Endothelial cell of umbilical vein (primary cell): ENCODE data around the gene RIMBP2. TPM values are rescaled to one million over a fixed set of nuclear protein-coding genes. Genes with fewer than 3 reads are reported as not detected.
"Not testable (repeated sequence)": the region's sequence is repeated elsewhere in the genome, so short reads cannot be mapped to it uniquely, and the experiment has no call there.

Source experiments
- BruUV-seq: library from RNA; stranded (reverse); fragments of 400-500 nt; replicated peaks from 2 replicates; lab custom pipeline; 2021; lab: Mats Ljungman, UMichigan
- CTCF ChIA-PET: fragments of 300-600, 350-600 bp; sonication (Branson Sonifier 250); formaldehyde crosslinking; loops from one replicate; lab custom pipeline; 2021; ENCODE audit warnings: antibody characterized with exemption, inconsistent platforms; lab: Charles Lee
- POLR2A ChIA-PET: fragments of 300-600, 350-600 bp; sonication (Branson Sonifier 250); formaldehyde crosslinking; loops from one replicate; lab custom pipeline; 2021; ENCODE audit warnings: antibody characterized with exemption, inconsistent platforms; lab: Charles Lee
- DNase-seq: peaks from one replicate; pipeline ENCODE4 v3.0.0-alpha.2; 2011; ENCODE audit warnings: low read depth, low spot score
- FAIRE-seq: peaks from 2 replicates; lab custom pipeline; 2011; peaks lifted over from hg19 to GRCh38; lab: Jason Lieb, UNC
- H2AFZ ChIP-seq: 2 replicates; pipeline ENCODE4 v1.6.0; 2012; ENCODE audit warnings: low read depth, low read length, control low read depth, inconsistent platforms
- H3K27ac ChIP-seq: 2 replicates; pipeline ENCODE4 v1.5.1; 2011; ENCODE audit warnings: low read depth, mild to moderate bottlenecking, control low read depth, low read length, moderate library complexity; ENCODE audit not compliant: insufficient read depth
- H3K27me3 ChIP-seq, 2 experiments: 2 replicates each; pipeline versions ENCODE4 v1.6.0 to v1.6.1; 2011; ENCODE audit warnings: low read length in 2 of 2, mixed read lengths in 1 of 2; ENCODE audit not compliant: control insufficient read depth in 2 of 2, insufficient read depth in 2 of 2
- H3K36me3 ChIP-seq, 2 experiments: 2 replicates in 1 of 2; 3 replicates in 1 of 2; pipeline ENCODE4 v1.5.1; 2011; ENCODE audit warnings: low read length in 2 of 2, mild to moderate bottlenecking in 1 of 2, moderate library complexity in 1 of 2; ENCODE audit not compliant: control insufficient read depth in 2 of 2, insufficient read depth in 2 of 2; ENCODE audit errors: extremely low read depth in 1 of 2
- H3K4me1 ChIP-seq: 3 replicates; pipeline ENCODE4 v1.5.1; 2011; ENCODE audit warnings: mild to moderate bottlenecking, low read length; ENCODE audit not compliant: control insufficient read depth, insufficient read depth; ENCODE audit errors: extremely low read depth
- H3K4me2 ChIP-seq: 2 replicates; pipeline ENCODE4 v1.6.1; 2011; ENCODE audit warnings: low read length, control low read depth, mixed read lengths; ENCODE audit not compliant: insufficient read depth
- H3K4me3 ChIP-seq, 3 experiments: fragments of 200-600 bp in 1 of 3; sonication (generic), shearing (Covaris generic) in 1 of 3; replicated peaks in 1 of 3; 2 replicates each; pipeline ENCODE4 v1.5.1; 2011 to 2016; ENCODE audit warnings: control low read depth in 3 of 3, low read length in 3 of 3, mild to moderate bottlenecking in 2 of 3, inconsistent platforms in 1 of 3, low read depth in 1 of 3, moderate library complexity in 1 of 3; ENCODE audit not compliant: insufficient read depth in 1 of 3
- H3K79me2 ChIP-seq: 2 replicates; pipeline ENCODE4 v1.6.0; 2012; ENCODE audit warnings: low read length, inconsistent platforms; ENCODE audit not compliant: control insufficient read depth, insufficient read depth
- H3K9ac ChIP-seq: replicated peaks from 2 replicates; pipeline ENCODE3; 2011; ENCODE audit warnings: low read length, control low read depth; ENCODE audit not compliant: insufficient read depth; ENCODE audit errors: extremely low read depth
- H3K9me1 ChIP-seq: replicated peaks from 3 replicates; pipeline ENCODE4 v1.6.0; 2011; ENCODE audit warnings: mild to moderate bottlenecking, low read length; ENCODE audit not compliant: control insufficient read depth, insufficient read depth; ENCODE audit errors: extremely low read depth
- H3K9me3 ChIP-seq: replicated peaks from 2 replicates; pipeline ENCODE4 v1.5.1; 2012; ENCODE audit warnings: low read length, inconsistent platforms; ENCODE audit not compliant: control insufficient read depth, insufficient read depth
- H4K20me1 ChIP-seq: replicated peaks from 2 replicates; pipeline ENCODE3; 2011; ENCODE audit warnings: mild to moderate bottlenecking, low read length; ENCODE audit not compliant: control insufficient read depth, insufficient read depth; ENCODE audit errors: extremely low read depth
- FOS ChIP-seq: IDR thresholded peaks from 2 replicates; pipeline ENCODE4 v1.6.1; 2011; ENCODE audit warnings: mild to moderate bottlenecking, low read length, moderate library complexity, borderline replicate concordance; ENCODE audit not compliant: insufficient read depth
- dilution Hi-C: fragments of 300-500 bp; cut with MboI; formaldehyde crosslinking; loops from one replicate; pipeline ENCODE4 v1.15.0; 2019; ENCODE audit warnings: low sequenced_read_pairs; ENCODE audit not compliant: extremely low pct_ligation_motif_present
- intact Hi-C: fragments of 100-400 bp; cut with micrococcal nuclease; formaldehyde crosslinking; loops from one replicate; pipeline ENCODE4 v1.10.0; 2022
- polyA plus RNA-seq, 4 experiments: library from polyadenylated mRNA; depleted of rRNA in 3 of 4; stranded (reverse) in 3 of 4; unstranded in 1 of 4; fragments of >200 nt; gene quantifications; 2 replicates each; pipeline versions ENCODE4 v1.2.1 to v1.2.3, GENCODE V29; 2011 to 2012; ENCODE audit warnings: missing spikeins in 1 of 4
- total RNA-seq: library from RNA; stranded (reverse); gene quantifications from 2 replicates; pipeline ENCODE4 v1.2.3, GENCODE V29; 2021

Gene RIMBP2
- total and polyA plus RNA-seq, 2 donors (not counting 3 experiments of a cell fraction or from before 2014, with no cell fraction given): 0.04 TPM; not detected in 1

DNA sequence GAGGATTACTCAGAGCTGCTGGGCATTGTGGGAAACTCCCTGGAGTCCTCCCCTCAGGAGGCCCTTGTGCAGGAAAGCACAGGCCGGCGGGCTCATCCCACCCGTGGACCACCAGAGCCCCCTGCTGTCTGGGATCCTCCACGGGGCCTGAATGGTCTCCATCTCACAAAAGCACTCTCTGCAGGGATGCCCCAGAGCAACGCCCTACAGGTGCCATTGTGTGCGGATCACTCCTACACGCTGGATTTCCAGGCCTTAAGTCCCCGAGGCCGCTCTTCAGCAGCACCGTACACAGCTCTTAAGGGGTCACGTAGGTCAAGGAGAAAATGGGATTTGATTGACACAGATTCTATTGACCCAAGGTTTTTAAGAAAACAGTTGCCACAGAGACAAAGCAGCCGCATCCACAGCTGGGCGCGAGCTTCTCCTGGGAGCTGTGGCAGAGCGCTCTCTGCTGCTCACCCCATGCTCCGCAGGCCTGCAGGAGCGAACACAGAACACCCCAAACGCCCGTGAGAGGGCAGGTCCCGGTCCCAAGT lies 36.7 kb upstream of the RIMBP2 start:
- H3K9me1 ChIP-seq: no peaks in the 10 kb centered on the region
- dilution Hi-C loops (no loop called here), intact Hi-C loops (no loop called here)
- no peaks in the 10 kb centered on the region for H3K27me3 ChIP-seq
- BruUV-seq: no TSS peak
- no peak for DNase-seq
- H3K36me3 ChIP-seq: no peaks in the 10 kb centered on the region
- ChIA-PET CTCF (no interaction called here), POLR2A (no interaction called here)
- H3K27ac ChIP-seq: no peak overlapping the region
- TF ChIP-seq FOS: no peak
- H3K79me2 ChIP-seq: no peaks in the 10 kb centered on the region
- H3K4me2 ChIP-seq: no peak overlapping the region
- H3K4me1 ChIP-seq: no peaks in the 10 kb centered on the region
- H3K9ac ChIP-seq: no peak overlapping the region
- H2AFZ ChIP-seq: no peak overlapping the region
- H4K20me1 ChIP-seq: no peaks in the 10 kb centered on the region
- H3K4me3 ChIP-seq: no peak overlapping the region
- no peak for FAIRE-seq
- no peaks in the 10 kb centered on the region for H3K9me3 ChIP-seq

DNA sequence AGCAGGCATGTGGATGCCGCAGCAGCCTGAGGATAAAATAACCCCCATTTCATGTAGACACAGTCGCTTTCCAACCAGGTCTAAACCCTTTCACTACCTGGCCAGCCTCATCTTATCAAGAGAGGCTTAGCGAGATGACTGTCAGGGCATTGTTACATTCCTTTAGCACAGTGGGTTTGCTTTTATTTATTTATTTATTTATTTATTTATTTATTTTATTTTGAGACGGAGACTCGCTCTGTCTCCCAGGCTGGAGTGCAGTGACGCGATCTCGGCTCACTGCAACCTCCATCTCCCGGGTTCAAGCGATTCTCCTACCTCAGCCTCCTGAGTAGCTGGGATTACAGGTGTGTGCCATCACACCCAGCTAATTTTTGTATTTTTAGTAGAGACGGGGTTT lies 35.9 kb upstream of the RIMBP2 start:
- POLR2A ChIA-PET, H3K4me1 ChIP-seq, H3K9ac ChIP-seq, H3K79me2 ChIP-seq, H3K4me2 ChIP-seq, BruUV-seq, H2AFZ ChIP-seq, H3K27me3 ChIP-seq, H3K9me3 ChIP-seq, H3K4me3 ChIP-seq, FAIRE-seq, H3K9me1 ChIP-seq, intact Hi-C loops, H3K27ac ChIP-seq, dilution Hi-C loops, CTCF ChIA-PET, DNase-seq, H4K20me1 ChIP-seq, H3K36me3 ChIP-seq: not testable (repeated sequence)
